CD4-positive, CD25-positive, alpha-beta regulatory T cell (primary cell): ENCODE results near the gene WASL. TPM values are rescaled to one million over a fixed set of nuclear protein-coding genes. Genes with fewer than 3 reads are reported as not detected.
A peak's percentile ranks its signal among the peaks of the same experiment; 100 is the strongest.

Experiments used
- ATAC-seq, 2 donors: fragments of 150-1000 bp; cut with Tn5 transposase; one replicate each; pipeline ENCODE4 v1.10.0; 2021; ENCODE audit warnings: low read depth in 2 of 2, moderate number of reproducible peaks in 2 of 2, moderate library complexity in 1 of 2
- DNase-seq, 3 donors: peaks; one replicate each; pipeline versions ENCODE4 v3.0.0 to v3.0.0-alpha.2; 2012 to 2022; ENCODE audit warnings: mixed read lengths in 1 of 3
- H3K27ac ChIP-seq: one replicate; pipeline ENCODE4 v1.7.0; 2013; ENCODE audit warnings: mild to moderate bottlenecking, low read length; ENCODE audit not compliant: insufficient read depth, poor library complexity, severe bottlenecking
- H3K27me3 ChIP-seq: one replicate; pipeline ENCODE4 v1.7.0; 2013; ENCODE audit warnings: low read length; ENCODE audit not compliant: control insufficient read depth, insufficient read depth
- H3K36me3 ChIP-seq: one replicate; pipeline ENCODE4 v1.7.0; 2013; ENCODE audit warnings: mild to moderate bottlenecking, low read length, moderate library complexity; ENCODE audit not compliant: control insufficient read depth, insufficient read depth
- H3K4me1 ChIP-seq: 2 replicates; pipeline ENCODE4 v1.7.0; 2013; ENCODE audit warnings: mild to moderate bottlenecking, low read length; ENCODE audit not compliant: insufficient read depth, control insufficient read depth, poor library complexity, severe bottlenecking
- H3K4me3 ChIP-seq: one replicate; pipeline ENCODE4 v1.7.0; 2013; ENCODE audit warnings: low read depth, mild to moderate bottlenecking, low read length, moderate library complexity
- H3K9me3 ChIP-seq, 2 experiments: 1 replicate in 1 of 2; 2 replicates in 1 of 2; pipeline ENCODE4 v1.7.0; 2013; ENCODE audit warnings: low read length in 2 of 2, mild to moderate bottlenecking in 1 of 2, moderate library complexity in 1 of 2; ENCODE audit not compliant: control insufficient read depth in 2 of 2
- H3K27ac Mint-ChIP-seq, 3 donors: one replicate each; pipeline ENCODE4 v1.8.0; 2020 to 2022; ENCODE audit warnings: mild to moderate bottlenecking in 3 of 3, mixed read lengths in 3 of 3, moderate library complexity in 2 of 3
- H3K27me3 Mint-ChIP-seq: one replicate; pipeline ENCODE4 v1.8.0; 2022; ENCODE audit warnings: mild to moderate bottlenecking, mixed read lengths
- H3K36me3 Mint-ChIP-seq: one replicate; pipeline ENCODE4 v1.8.0; 2020; ENCODE audit warnings: mixed read lengths
- H3K4me1 Mint-ChIP-seq, 4 donors: one replicate each; pipeline ENCODE4 v1.8.0; 2020 to 2022; ENCODE audit warnings: mixed read lengths in 4 of 4, mild to moderate bottlenecking in 1 of 4
- H3K4me3 Mint-ChIP-seq, 4 donors: one replicate each; pipeline ENCODE4 v1.8.0; 2020 to 2022; ENCODE audit warnings: mild to moderate bottlenecking in 4 of 4, mixed read lengths in 4 of 4, moderate library complexity in 3 of 4
- H3K9me3 Mint-ChIP-seq, 7 donors: one replicate each; pipeline ENCODE4 v1.8.0; 2020 to 2022; ENCODE audit warnings: mixed read lengths in 7 of 7, mild to moderate bottlenecking in 3 of 7, moderate library complexity in 2 of 7
- polyA plus RNA-seq, 4 donors: library from polyadenylated mRNA; unstranded; fragments of 300-500 nt; fragmentation: Illumina TruSeq; gene quantifications; one replicate each; pipeline ENCODE4 v1.2.3, GENCODE V29; 2021
- total RNA-seq: library from RNA; stranded (reverse); gene quantifications from one replicate; pipeline ENCODE4 v1.2.3, GENCODE V29; 2022

The WASL gene
- total and polyA plus RNA-seq, 5 donors from 2014 or later: 1.4 to 10.2 (median 1.9) TPM

DNA sequence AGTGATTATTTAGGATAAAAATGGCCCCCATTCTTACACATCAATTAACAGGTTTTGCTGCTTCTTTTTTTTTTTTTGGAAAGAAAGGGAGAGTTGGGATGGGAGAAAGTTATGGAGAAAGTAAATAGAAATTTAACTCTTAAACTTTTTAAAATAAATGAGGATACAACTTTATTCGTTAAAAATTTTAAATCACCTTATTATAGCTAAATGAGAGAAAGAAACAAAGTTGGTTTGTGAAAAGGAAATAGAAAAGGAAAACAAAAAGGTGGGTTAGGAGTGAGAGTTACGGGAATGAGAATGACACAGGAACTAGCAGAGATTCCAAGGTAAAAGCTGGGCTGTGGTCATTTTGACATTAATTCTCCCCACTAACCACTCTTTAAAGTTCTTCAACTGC, 58.3 kb downstream of the WASL start:
- H3K4me3 ChIP-seq: no peak overlapping the region
- H3K4me1 Mint-ChIP-seq: peaks cover 0 to 7% (median under 1%) of the 10 kb centered on the region in 4 donors
- H3K27me3 ChIP-seq: no peaks in the 10 kb centered on the region
- no peaks in the 10 kb centered on the region for H3K9me3 ChIP-seq
- H3K9me3 Mint-ChIP-seq: no peaks in the 10 kb centered on the region
- H3K36me3 Mint-ChIP-seq: peaks cover 26% of the 10 kb centered on the region
- no peak overlapping the region for H3K4me3 Mint-ChIP-seq
- peaks cover 45% of the 10 kb centered on the region for H3K36me3 ChIP-seq
- DNase-seq: no peak
- no peak overlapping the region for H3K27ac ChIP-seq
- no peaks in the 10 kb centered on the region for H3K27me3 Mint-ChIP-seq
- peak overlapping the region in 1 of 3 donors; percentile 12 for H3K27ac Mint-ChIP-seq
- ATAC-seq: no peak
- H3K4me1 ChIP-seq: no peaks in the 10 kb centered on the region

DNA sequence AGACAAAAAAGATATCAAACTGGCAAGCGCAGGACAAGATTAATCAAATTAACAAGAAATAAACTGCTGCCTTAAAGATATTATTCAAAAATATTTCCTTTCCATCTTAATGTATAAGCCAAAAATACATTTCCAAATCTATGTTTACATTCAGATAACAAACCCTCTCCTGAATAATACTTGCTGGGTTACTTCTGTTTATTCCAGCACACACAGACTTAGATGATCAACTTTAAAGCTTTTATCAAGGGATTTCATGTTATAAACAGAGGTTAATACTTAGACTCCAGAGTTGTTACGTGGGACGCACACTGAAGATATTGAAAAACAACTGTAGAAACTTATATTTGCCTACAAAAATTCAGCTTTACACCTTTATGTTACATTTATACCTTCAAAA, 59.6 kb downstream of the WASL start:
- Histone ChIP-seq H3K27ac (no peak overlapping the region), H3K36me3 (peaks cover 41% of the 10 kb centered on the region), H3K27me3 (no peaks in the 10 kb centered on the region), H3K4me3 (no peak overlapping the region), H3K9me3 (no peaks in the 10 kb centered on the region), H3K4me1 (no peaks in the 10 kb centered on the region)
- ATAC-seq (no peak), DNase-seq (no peak)
- Mint-ChIP-seq H3K36me3 (peaks cover 23% of the 10 kb centered on the region), H3K27ac (no peak overlapping the region), H3K4me1 (peaks cover 0 to 7% (median under 1%) of the 10 kb centered on the region in 4 donors), H3K27me3 (no peaks in the 10 kb centered on the region), H3K9me3 (no peaks in the 10 kb centered on the region), H3K4me3 (no peak overlapping the region)

DNA sequence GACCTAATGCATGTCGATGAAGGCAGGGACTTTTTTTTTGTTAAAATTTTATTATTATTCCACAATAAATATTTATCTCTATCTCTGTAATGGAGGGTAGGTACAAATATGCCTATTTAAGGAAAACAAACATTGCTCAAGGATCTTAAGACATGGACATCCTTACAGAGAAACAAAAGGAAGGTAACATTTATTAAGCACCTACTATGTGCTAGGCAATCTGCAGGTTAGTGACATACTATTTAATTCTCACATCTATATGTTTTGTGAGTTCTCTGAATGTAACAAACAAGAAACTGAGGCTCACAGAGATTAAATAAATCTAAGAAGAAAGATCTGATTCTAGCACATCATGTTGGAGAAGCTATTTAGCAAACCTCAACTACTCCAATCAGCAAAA, 61.1 kb downstream of the WASL start:
- no peak for ATAC-seq
- H3K4me1 Mint-ChIP-seq: peaks cover 0 to 7% (median under 1%) of the 10 kb centered on the region in 4 donors
- H3K27me3 Mint-ChIP-seq: no peaks in the 10 kb centered on the region
- Histone ChIP-seq H3K36me3 (peaks cover 29% of the 10 kb centered on the region), H3K27me3 (no peaks in the 10 kb centered on the region), H3K4me3 (no peak overlapping the region), H3K27ac (no peak overlapping the region), H3K4me1 (no peaks in the 10 kb centered on the region), H3K9me3 (no peaks in the 10 kb centered on the region)
- no peak for DNase-seq
- no peaks in the 10 kb centered on the region for H3K9me3 Mint-ChIP-seq
- no peak overlapping the region for H3K4me3 Mint-ChIP-seq
- peaks cover 26% of the 10 kb centered on the region for H3K36me3 Mint-ChIP-seq
- peak overlapping the region in 1 of 3 donors; percentile 16 for H3K27ac Mint-ChIP-seq

DNA sequence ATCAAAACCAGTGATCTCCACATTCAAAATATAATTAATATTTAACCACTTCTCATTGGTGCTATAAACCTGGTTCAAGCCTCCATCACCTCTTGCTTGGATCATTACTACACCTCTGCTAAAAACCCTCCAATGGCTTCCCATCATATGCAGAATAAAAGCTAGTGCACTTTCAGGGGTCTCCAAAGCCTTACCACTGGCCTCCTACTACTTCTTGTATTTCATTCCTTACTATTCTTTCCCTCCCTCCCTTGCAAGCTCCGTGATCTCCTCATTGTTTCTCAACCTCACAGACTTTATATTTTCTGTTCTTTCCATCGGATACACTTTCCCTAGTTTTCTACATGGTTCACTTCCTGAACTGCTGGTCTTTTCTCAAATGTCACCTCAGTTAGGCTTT, 61.6 kb downstream of the WASL start:
- H3K27ac ChIP-seq: no peak overlapping the region
- peak overlapping the region in 1 of 3 donors; percentile 16 for H3K27ac Mint-ChIP-seq
- no peak overlapping the region for H3K4me3 ChIP-seq
- peaks cover 27% of the 10 kb centered on the region for H3K36me3 ChIP-seq
- H3K4me1 Mint-ChIP-seq: peaks cover 0 to 7% (median under 1%) of the 10 kb centered on the region in 4 donors
- no peaks in the 10 kb centered on the region for H3K27me3 Mint-ChIP-seq
- H3K36me3 Mint-ChIP-seq: peaks cover 26% of the 10 kb centered on the region
- DNase-seq (no peak), ATAC-seq (no peak)
- no peaks in the 10 kb centered on the region for H3K27me3 ChIP-seq
- H3K9me3 Mint-ChIP-seq: no peaks in the 10 kb centered on the region
- H3K9me3 ChIP-seq: no peaks in the 10 kb centered on the region
- no peak overlapping the region for H3K4me3 Mint-ChIP-seq
- no peaks in the 10 kb centered on the region for H3K4me1 ChIP-seq

DNA sequence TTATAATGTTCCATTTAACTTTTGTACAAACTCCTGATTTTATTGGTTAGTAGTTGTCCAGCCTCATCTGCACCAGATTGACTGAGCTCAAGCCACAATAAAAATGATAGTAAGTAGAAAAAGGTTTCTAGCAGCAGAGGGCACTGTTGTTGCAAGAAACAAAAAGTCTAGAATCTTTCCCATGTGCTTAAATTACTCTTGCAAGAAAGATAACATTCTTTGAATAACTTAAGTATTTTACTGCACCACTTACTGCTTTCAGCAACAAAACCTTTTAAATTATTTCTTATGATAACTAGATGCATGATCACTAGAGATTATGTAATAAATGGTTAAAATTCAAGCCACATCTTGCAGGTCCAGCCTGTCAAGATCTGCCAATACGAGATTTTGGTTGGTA, 66.1 kb downstream of the WASL start:
- Histone ChIP-seq H3K27me3 (no peaks in the 10 kb centered on the region), H3K27ac (no peak overlapping the region), H3K4me1 (no peaks in the 10 kb centered on the region), H3K36me3 (peaks cover 15% of the 10 kb centered on the region), H3K9me3 (no peaks in the 10 kb centered on the region), H3K4me3 (no peak overlapping the region)
- H3K36me3 Mint-ChIP-seq: peaks cover 14% of the 10 kb centered on the region
- no peak overlapping the region for H3K27ac Mint-ChIP-seq
- H3K4me3 Mint-ChIP-seq: no peak overlapping the region
- ATAC-seq (peak; percentile 53 to 60), DNase-seq (peak in 2 of 3 donors; percentile 49 to 74)
- no peaks in the 10 kb centered on the region for H3K9me3 Mint-ChIP-seq
- no peaks in the 10 kb centered on the region for H3K27me3 Mint-ChIP-seq
- peaks cover 0 to 7% (median under 1%) of the 10 kb centered on the region in 4 donors for H3K4me1 Mint-ChIP-seq

DNA sequence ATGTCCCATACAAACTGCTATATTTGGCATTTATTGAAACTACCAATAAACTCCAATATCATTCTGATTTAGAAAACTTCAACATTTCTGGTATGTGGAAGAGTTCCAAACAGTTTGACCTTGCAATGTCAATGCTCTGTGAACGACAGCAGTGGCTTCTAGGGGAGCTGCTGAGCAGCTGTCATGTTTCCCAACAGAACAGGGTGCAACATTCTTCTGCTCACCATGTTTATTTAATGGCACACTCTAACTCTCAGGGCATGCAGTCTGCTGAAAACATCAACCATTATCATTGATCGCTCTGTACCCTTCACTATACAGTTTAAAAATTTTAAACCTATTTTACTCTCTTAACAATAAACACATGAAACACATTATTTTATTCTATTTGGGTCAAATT, 67.2 kb downstream of the WASL start:
- Histone ChIP-seq H3K9me3 (no peaks in the 10 kb centered on the region), H3K4me3 (no peak overlapping the region), H3K27ac (no peak overlapping the region), H3K27me3 (no peaks in the 10 kb centered on the region), H3K4me1 (no peaks in the 10 kb centered on the region), H3K36me3 (peaks cover 15% of the 10 kb centered on the region)
- no peaks in the 10 kb centered on the region for H3K9me3 Mint-ChIP-seq
- ATAC-seq (no peak), DNase-seq (no peak)
- H3K4me1 Mint-ChIP-seq: no peaks in the 10 kb centered on the region
- peaks cover 8% of the 10 kb centered on the region for H3K36me3 Mint-ChIP-seq
- no peak overlapping the region for H3K27ac Mint-ChIP-seq
- no peak overlapping the region for H3K4me3 Mint-ChIP-seq
- H3K27me3 Mint-ChIP-seq: no peaks in the 10 kb centered on the region

DNA sequence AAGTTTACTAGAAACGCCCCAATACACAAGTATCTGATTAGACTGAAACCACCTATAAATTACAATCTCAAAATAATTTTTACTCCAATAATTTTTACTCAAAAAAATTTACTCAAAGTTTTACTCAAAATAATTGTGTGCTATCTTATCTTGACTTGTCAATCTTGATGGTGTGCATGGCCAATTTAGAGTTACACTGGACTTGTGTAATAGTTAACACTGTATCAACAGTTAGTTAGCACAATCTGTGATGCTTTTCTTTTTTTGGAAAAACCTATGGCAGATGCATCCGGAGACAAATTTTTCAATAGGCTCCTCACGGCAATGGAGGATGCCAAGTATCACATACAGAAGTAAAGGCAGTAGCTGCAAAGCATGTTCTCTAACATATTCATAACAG, 68.2 kb downstream of the WASL start:
- Histone ChIP-seq H3K27me3 (no peaks in the 10 kb centered on the region), H3K27ac (no peak overlapping the region), H3K9me3 (no peaks in the 10 kb centered on the region), H3K4me3 (no peak overlapping the region), H3K4me1 (no peaks in the 10 kb centered on the region), H3K36me3 (peaks cover 12% of the 10 kb centered on the region)
- no peak overlapping the region for H3K27ac Mint-ChIP-seq
- peaks cover 8% of the 10 kb centered on the region for H3K36me3 Mint-ChIP-seq
- ATAC-seq (no peak), DNase-seq (no peak)
- H3K27me3 Mint-ChIP-seq: no peaks in the 10 kb centered on the region
- H3K9me3 Mint-ChIP-seq: no peaks in the 10 kb centered on the region
- no peak overlapping the region for H3K4me3 Mint-ChIP-seq
- no peaks in the 10 kb centered on the region for H3K4me1 Mint-ChIP-seq

DNA sequence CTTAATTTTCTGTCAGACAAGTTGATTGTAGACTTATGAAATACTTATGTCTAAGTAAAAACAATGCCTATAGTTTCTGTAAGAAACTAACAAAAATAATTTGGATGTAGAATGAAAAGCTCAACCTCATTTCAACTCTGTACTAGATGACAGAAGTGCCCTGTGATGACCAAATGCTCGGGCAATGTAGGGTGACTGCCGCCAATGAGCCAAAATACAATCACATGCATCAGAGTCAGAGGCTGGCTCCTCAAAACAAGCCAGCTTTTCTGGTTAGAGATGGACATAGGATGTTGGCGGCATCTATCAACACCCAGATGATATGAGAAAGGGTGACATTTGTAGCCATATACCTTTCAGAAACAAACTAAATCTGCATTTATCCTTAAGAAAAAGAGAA, 69.2 kb downstream of the WASL start:
- no peaks in the 10 kb centered on the region for H3K9me3 Mint-ChIP-seq
- Histone ChIP-seq H3K4me3 (no peak overlapping the region), H3K9me3 (no peaks in the 10 kb centered on the region), H3K27me3 (no peaks in the 10 kb centered on the region), H3K4me1 (no peaks in the 10 kb centered on the region), H3K27ac (no peak overlapping the region), H3K36me3 (peaks cover 12% of the 10 kb centered on the region)
- peaks cover 8% of the 10 kb centered on the region for H3K36me3 Mint-ChIP-seq
- no peak overlapping the region for H3K4me3 Mint-ChIP-seq
- no peak overlapping the region for H3K27ac Mint-ChIP-seq
- DNase-seq (no peak), ATAC-seq (no peak)
- no peaks in the 10 kb centered on the region for H3K27me3 Mint-ChIP-seq
- no peaks in the 10 kb centered on the region for H3K4me1 Mint-ChIP-seq
